HG02852 (cell line): ENCODE measurements around the gene ANKRD10.
"Not testable (repeated sequence)": the region's sequence is repeated elsewhere in the genome, so short reads cannot be mapped to it uniquely, and the experiment has no call there.

Experiments
- ATAC-seq: cut with Tn5 transposase; IDR thresholded peaks from one replicate; pipeline ENCODE4 v1.9.1; 2021; ENCODE audit warnings: mild to moderate bottlenecking, moderate library complexity; ENCODE audit not compliant: unreplicated experiment

Gene ANKRD10

DNA sequence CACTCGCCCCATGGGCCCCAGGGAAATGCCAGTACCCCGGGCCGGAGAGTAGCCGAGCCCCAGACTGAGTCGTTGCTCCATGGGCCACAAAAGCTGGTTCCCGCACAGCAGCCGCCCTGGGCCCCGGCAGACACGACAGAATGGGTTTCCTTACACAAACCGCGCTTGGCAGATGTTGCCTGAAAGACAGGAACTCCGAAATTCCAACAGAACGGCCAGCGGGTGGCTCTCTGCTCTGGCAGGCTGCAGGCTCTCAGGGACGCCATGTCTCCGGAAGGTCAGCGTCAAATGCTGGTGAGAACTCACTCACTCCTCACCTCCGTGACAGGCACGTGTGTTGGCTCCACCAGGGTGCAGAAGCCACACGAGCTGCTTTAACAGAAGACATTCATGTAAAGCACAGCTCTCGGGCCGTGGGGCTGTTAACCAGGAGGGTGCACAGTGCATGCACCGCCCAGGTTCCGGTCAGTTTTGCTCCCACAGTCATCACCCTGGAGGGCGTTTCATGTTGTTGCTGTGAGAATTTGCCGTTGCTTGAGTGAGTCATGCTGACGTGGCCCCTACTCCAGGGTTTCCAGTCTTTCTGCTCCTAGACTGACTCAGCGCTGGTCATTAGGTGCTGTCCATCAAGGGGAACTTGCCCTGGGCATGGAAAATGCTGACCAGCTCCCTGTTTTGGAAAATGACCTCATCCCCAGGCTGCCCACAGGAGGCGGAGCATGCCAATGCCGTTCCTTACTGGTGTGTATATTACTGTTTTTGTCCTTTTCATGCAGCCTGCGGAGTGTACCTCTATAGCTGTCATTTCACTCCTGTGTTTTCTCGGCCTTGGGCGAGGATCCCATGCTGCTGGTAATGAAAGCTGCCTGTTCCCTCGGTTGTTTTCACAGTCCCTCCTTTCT, 44.8 kb downstream of the ANKRD10 start:
- no peak for ATAC-seq

- ATAC-seq = no peak
Measured at GRCh38 chr13:110869231-110869804, 45.6 kb downstream of the ANKRD10 start.

DNA sequence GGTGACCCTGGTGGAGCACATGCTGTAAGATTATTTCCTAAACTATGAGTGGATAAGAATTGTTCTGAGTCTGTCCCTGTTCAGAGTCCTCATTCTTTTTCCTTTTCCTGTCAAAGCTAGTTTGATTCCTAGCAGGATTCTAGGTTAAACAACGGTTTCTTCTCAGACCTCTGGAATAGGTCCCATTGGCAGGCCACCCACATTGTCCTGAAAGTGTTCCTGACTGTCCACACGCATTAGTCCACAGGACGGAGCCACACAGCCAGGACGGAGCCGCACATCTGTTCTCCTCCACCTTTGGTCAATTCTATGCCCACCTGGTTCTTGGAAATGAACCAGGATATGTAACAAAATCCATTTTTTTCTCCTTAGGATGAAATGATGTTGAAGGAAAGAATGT, 46.1 kb downstream of the ANKRD10 start:
- ATAC-seq = no peak

DNA sequence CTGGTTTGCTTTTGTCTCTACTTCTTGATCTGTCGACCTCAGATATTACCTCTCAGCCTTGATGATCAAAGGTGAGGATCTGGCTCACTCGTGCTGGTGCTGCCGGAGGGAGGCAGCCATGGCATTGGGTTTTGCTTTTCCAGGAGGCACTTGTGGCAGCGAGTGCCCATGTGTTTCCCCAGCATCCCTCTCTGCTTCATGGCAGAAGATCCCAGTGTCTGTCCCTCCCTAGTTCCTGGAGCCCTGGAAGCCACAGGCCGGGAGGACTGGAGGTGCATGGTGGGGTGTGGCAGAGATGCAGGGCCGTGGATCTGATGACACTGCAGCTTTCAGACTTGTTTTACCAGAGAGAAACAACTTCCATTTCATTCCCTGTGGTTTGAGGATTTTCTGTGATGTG, 47.5 kb downstream of the ANKRD10 start:
- ATAC-seq = no peak

- no peak for ATAC-seq
Measured at GRCh38 chr13:110866491-110867170, 48.2 kb downstream of the ANKRD10 start.

GRCh38 chr13:110863685-110864084, 51.2 kb downstream of the ANKRD10 start:
- ATAC-seq = no peak

- no peak for ATAC-seq
Measured at GRCh38 chr13:110860983-110861382, 53.9 kb downstream of the ANKRD10 start.

GRCh38 chr13:110856942-110857835, 57.7 kb downstream of the ANKRD10 start:
- no peak for ATAC-seq

DNA sequence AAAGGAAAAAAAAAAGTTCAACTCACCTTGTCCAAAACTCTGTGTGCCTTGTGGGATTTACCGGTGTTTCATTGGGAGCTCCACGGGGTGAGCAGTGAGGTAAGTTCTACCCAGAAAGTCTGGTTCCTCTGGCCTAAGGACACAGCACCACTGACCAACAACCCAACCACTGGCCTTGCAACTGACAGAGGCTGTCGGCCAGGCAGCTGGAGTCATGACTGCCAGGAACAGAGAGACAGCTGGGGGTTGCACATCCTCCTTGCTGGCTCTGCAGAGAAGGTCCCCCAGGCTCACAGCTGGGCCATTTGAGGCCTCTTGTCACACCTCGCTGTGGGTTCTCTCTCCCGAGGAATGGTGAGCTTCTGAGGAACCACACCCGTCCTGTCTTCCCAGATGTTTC, 59.5 kb downstream of the ANKRD10 start:
- no peak for ATAC-seq

- no peak for ATAC-seq
Measured at GRCh38 chr13:110854866-110855265, 60.0 kb downstream of the ANKRD10 start.

GRCh38 chr13:110853235-110853721, 61.6 kb downstream of the ANKRD10 start:
- no peak for ATAC-seq

DNA sequence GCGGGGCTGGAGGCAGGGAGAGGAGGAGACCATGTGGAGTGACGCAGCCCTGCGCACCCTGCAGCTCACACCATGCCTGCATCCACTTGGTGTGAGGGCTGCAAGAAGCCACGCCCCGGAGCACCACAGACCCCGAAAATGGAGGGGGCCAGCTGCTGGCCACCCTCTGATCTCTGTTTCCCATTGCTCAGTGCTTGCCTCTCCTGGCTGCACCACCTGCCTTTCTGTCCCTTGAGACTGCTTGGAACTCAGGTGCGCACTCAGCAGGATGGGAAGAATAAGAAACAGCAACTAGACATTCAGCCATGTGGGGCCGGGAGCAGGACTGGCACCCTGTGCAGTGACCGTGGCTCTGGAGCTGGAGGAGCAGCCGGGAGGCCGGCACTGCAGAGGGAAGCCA, 64.0 kb downstream of the ANKRD10 start:
- ATAC-seq = no peak

GRCh38 chr13:110850006-110850405, 64.9 kb downstream of the ANKRD10 start:
- ATAC-seq = no peak

- no peak for ATAC-seq
Measured at GRCh38 chr13:110845520-110845919, 69.3 kb downstream of the ANKRD10 start.

GRCh38 chr13:110841846-110842245, 73.0 kb downstream of the ANKRD10 start:
- ATAC-seq = no peak

DNA sequence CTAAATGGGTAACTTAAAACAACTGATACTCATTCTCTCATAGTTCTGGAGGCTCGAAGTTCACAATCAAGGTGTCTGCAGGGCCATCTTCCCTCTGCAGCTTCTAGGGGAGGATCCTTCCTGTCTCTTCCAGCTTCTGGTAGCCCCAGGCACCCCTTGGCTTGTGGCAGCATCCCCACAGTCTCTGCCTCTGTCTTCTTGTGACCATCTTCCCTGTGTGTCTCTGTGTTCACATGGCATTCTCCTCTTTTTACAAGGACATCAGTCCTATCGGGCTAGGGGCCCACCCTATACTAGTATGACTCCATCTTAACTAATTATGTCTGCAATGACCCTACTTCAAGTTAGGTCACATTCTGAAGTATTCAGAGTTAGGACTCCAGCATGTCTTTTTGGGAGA, 73.5 kb downstream of the ANKRD10 start:
- no peak for ATAC-seq

- ATAC-seq = no peak
Measured at GRCh38 chr13:110838867-110839538, 75.9 kb downstream of the ANKRD10 start.

GRCh38 chr13:110838116-110838515, 76.8 kb downstream of the ANKRD10 start:
- ATAC-seq = no peak

DNA sequence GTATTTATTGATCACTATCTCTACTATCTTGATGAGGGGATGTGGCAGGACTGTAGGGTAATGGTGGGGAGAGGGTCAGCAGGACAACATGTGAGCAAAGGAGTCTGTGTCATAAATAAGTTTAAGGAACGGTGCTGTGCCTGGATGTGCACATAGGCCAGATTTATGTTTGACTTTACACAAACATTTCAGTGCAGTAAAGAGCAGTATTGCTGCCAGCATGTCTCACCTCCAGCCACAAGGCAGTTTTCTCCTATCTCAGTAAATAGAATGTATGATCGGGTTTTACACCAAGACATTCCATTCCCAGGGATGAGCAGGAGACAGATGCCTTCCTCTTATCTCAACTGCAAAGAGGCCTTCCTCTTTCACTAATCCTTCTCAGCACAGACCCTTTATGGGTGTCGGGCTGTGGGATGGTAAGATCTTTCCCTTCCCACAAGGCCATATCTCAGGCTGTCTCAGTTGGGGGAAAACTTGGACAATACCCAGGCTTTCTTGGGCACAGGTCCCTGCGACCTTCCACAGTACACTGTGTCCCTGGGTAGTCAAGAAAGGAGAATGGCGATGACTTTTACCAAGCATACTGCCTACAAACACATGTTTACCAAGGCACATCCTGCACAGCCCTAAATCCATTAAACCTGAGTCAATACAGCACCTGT, 77.3 kb downstream of the ANKRD10 start:
- ATAC-seq = not testable (repeated sequence)

DNA sequence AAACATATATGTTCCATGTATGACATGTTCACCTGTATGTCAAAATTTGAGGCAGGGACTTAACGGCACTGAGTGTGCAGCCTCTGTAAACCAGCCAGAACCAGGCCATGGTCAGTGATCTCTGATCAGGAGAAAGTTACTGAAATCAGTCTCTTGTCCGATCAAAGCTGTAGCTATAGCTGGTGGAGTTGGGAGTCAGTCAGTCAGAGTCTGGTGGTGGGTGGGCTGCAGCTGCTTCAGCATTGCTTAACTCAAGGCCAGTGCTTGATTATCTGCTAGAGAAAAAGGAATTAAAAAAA, 78.3 kb downstream of the ANKRD10 start:
- no peak for ATAC-seq
